SK-MEL-5 (cell line): ENCODE results near the gene SRL. TPM values are rescaled to one million over a fixed set of nuclear protein-coding genes. Genes with fewer than 3 reads are reported as not detected.
"Not testable (repeated sequence)": the region's sequence is repeated elsewhere in the genome, so short reads cannot be mapped to it uniquely, and the experiment has no call there.

Source experiments
- DNase-seq: peaks from one replicate; pipeline ENCODE4 v3.0.0-alpha.2; 2016; ENCODE audit warnings: low read depth, low spot score
- in situ Hi-C: cut with HindIII; loops from 2 replicates; pipeline ENCODE4 v1.10.0; 2016; ENCODE audit warnings: low sequenced_read_pairs, high pct_unique_total_duplicates, low pct_unique_long_range_greater_than_20kb
- total RNA-seq: library from RNA; depleted of rRNA; stranded (reverse); fragments of >200 nt; shearing (Covaris generic); gene quantifications from 2 replicates; pipeline ENCODE4 v1.2.3, GENCODE V29; 2014

The SRL gene
- total RNA-seq, 1 experiment from 2014 or later, result not detected

DNA sequence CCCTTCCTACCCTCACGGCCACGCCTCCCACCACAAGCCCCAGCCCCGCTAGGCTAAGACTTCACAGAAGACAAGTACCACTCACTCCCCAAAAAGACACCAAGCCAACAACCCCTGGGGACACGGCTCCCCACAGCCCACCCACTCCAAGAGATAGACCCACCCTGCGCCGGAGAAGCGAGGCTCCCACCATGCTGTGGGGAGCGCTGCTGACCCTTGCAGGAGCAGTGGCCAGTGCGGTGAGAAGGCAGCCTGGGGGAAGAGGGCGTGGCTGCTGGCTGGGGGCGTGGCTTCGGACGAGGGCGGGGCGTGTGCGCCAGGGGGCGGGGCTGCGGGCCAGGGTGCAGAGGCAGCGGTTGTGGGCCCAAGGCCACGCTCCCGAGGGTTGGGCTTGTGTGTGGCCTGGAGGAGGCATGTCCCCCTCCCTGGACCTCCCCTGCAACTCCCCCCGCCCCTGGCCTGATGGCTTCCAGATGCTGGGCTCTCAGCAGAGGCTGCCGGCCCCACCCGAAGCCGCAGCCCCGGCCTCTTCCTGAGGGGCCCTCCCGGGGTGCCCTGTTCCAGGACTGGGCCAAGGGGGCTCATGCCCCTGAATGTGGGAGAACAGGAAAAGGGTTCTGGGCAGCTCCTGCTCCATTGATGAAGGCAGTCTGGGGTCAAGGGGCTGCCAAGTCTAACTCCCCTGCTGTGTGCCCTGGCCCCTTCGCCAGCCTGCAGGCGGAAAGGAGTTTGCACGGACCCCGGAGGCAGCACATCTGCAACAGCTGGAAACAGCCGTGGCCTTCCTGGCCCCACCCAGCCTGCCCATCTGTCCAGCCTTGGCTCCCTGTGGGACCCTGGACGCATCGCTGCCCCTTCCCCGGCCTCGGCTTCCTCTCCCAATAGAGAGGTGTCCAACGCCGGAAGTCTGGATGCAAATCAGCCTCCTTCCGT is 21.9 kb upstream of the SRL start:
- in situ Hi-C loops, result no loop called here
- DNase-seq, result no peak

DNA sequence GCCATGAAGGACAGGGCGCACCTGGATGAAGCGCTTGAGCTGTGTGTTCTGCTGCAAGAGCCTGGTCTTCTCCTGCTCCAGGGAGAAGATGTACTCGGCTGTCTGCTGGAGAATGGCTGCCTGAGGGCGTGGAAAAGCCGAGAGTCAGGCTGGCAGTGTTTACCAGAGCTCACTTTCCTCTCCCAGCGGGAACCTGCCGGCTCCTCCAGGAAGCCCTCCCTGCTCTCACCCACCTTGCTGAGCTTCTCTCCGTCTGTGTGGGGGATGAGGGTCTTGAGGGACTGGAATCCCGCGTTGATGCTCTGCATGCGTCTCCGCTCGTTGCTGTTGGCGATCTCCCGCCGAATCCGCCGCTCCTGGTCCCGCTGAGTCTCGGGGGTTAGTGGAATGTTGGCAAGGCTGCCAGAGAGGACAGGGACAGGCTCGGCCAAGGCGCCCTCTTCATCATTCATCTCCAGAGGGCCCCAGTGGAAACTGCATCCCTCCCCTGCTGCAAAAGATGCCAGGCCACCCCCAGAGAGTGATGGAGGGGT is 20.5 kb upstream of the SRL start:
- DNase-seq, result no peak
- in situ Hi-C loops, result no loop called here

DNA sequence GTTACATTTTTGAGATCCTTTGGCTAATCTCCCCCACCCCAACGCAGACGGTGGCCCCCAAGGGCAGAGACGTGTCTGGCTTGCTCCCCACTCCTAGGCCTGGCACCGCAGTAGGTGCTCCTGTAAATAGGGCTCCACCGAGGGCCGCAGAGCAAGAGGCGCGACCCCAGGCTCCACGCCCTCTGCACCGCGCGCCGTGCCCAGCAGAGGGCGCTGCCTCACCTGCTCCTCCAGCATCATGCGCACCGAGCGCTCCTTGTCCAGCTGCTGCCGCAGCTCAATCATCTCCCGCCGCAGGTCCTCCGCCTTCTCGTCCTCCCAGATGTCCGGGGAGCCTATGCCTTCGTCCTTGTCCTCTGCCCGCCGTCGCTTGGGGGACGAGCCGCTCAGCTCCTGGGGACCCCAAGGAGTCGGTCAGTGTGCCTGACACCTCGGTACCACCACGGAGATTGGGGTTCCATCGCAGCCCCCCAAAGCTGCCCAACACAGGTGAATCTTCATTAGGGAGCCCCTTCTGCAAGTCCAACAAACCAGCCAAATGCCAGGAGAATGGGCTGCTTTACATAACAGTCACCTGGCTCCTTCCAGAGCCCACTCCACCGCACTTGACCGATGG is 19.8 kb upstream of the SRL start:
- in situ Hi-C loops, result no loop called here
- peak; percentile 53 for DNase-seq

DNA sequence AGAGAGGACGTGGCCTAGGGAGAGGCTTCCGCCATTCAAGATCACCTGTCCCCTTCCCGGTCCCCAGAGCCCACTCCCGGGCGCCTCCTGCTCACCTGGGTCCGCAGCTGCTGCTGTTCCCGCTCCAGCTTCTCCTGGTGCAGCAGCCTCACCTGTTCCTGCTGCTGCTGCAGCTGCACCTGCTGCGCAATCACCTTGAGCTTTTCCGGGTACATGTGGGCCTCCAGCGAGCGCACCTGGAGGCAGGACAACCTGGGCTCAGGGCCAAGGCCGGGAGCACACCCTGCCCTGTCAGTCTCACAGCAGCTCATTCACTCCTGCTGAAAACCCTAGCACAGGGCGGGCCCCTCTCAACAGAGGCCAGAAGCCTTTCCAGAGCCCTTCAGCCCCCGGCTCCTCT is 18.5 kb upstream of the SRL start:
- in situ Hi-C loops, result no loop called here
- no peak for DNase-seq

DNA sequence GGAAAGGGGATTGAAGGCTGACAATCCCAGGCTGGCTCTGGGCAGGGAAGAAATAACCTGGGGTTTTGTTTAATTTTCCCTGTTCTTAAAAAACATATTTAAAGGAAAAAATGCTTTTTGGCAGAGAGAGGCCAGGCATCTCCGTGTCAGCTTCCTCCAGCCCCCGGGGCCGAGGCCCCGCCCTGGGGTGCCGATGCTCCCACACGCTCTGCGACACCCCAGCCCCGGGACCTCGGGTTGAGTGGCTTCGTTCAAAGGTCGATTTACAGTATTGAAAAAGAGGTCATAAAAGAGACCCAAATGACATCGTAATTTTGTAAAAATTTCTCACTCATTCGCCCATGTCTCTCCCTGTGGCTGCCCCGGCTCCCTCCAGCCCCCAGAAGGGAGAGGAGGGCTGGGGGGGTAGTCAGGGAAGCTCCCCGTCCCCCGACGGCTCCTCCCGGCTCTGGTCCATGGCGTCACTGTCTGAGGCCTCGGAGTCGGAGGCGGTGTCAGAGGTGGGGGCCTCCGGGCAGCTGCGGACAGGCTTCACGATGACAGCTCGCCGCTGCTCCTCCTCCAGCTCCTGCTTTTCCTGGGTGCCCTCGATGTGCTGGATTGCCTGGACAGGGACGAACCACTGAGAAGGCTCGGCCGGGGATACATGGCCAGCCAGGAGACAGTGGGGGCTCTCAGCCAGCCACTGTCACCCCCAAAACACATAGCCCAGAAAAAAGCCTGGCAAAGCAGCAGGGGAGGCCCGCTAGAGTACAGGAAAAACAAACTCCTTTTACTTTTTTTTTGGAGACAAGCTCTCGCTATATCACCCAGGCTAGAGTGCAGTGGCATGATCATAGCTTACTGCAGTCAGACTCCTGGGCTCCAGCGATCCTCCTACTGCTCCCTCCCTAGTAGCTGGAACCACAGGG is 16.0 kb upstream of the SRL start:
- DNase-seq, result no peak
- in situ Hi-C loops, result no loop called here

DNA sequence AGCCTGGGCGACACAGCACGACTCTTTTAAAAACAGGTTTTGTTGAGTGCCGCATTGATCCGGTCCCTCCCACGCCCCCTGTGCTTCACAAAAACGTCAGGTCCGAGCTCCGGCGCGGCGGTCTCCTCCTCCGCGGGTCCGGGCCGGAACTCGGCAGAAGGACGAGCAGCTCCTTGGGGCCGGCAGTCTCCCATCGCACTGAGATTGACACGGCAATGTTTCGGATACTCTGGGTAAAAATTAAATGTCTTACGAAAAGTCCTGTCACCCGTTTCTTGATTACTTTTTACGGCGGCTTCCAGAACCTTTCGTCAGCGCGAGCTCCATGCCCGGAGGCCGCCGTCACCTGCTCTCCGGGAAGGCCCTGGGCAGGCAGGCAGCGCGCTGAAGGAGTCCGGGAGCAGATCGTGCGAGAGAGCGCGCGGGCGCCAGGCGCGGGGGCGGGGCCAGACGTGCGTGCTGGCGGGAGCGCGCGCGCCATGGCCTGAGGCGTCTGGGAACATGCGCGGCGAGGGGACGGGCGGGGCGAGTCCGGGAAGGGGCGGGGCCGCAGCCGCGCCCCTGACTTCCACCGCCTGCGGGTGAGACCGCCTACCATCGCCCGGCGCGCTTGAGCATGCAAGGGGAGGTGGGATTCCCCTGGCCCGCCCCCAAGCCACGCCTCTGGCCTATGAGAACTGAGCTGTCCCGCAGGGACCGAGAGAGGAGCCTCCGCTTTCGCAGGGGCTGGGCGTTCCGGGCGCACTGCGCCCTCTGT is 11.7 kb upstream of the SRL start:
- in situ Hi-C loops, result no loop called here
- DNase-seq, result peak; percentile 98

DNA sequence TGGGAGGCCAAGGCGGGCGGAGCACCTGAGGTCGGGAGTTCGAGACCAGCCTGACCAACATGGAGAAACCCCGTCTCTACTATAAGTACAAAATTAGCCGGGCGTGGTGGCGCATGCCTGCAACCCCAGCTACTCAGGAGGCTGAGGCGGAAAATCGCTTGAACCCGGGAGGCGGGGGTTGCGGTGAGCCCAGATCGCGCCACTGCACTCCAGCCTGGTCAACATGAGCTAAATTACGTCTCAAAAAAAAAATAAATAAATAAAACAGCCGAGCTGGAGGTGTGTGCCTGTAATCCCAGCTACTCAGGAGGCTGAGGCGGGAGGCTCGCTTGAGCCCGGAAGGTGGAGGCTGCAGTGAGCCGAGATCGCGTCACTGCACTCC is 11.1 kb upstream of the SRL start:
- DNase-seq, in situ Hi-C loops: not testable (repeated sequence)

DNA sequence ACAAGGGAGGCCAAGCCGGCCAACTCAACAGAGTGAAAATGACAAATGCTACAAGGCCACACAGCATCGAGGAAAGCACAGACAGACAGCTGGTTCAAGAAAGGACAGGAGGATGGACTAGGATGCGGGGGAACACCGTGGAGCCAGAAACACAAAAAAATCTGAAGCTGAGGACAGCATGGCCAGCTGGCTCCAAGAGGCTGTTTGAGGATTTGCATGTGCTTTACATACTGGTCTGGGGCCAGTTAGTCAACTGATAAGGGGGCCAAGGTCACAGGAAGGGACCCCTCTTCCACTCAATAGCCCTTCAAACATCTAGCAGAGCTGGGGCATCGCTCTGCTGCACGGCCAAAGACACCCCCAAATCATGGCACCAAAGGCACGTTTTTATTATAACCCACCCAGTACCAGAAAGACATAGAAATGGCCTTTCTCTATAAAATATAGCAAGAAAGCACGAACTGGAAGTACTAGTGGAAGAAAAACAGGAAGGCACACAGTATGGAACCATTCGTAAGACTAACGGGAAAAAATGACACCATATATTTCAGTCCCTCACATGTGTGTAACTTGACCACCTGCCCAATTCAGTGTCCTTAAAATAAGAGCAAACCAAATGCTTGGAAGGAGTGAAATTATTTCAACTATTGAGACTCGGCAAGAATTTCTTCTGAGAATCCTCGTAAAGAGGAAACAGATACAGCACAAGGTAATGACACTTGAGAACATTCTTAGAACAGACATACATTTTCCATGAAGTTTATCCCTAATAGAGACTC is 7.8 kb upstream of the SRL start:
- DNase-seq, result no peak
- in situ Hi-C loops, result no loop called here

DNA sequence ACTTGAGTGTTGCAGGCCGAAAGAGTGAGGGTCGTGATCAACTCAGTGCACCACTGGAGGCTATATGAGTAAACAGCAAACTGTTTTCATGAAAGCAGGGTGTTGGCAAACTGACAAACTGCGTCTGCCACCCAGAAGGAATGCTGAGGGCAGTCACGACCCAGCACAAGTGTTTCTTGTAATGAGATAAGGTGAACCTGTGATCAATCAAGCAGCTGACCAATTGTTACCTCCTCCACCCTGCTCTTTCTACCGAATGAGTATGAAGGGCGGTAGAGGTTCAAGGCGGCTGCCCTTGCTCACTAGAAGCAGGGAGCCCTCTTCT is 5.5 kb upstream of the SRL start:
- in situ Hi-C loops, result no loop called here
- no peak for DNase-seq

DNA sequence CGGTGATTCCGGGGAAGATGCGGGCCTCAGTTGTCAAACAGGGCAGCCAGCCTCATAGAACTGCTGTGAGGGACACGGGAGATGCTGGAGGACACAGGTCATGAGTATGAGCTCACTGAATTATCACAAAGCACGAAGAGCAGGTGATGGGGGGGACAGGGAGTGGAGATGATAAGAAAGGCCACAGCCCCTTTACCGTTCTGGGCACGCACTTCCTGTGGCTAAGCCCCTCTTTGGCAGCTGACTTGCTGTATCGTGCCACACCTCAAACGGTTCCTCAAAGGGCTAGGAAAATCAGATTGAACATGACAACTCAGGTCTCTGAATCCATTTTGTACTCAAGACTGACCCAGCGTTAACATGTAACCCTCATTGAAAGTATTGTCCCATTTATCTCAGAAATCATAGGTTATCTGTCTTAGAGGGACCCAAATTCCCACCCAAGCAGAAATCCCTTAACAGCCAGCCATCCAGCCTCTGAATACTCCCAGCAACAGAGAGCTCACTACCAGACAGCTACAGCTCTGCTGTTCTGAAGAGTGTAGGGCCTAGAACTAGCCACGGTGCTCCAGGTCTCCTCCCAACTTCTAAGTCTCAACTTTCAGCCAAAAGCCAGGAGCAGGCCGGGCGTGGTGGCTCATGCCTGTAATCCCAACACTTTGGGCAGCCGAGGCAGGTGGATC is 5.0 kb upstream of the SRL start:
- in situ Hi-C loops, result no loop called here

DNA sequence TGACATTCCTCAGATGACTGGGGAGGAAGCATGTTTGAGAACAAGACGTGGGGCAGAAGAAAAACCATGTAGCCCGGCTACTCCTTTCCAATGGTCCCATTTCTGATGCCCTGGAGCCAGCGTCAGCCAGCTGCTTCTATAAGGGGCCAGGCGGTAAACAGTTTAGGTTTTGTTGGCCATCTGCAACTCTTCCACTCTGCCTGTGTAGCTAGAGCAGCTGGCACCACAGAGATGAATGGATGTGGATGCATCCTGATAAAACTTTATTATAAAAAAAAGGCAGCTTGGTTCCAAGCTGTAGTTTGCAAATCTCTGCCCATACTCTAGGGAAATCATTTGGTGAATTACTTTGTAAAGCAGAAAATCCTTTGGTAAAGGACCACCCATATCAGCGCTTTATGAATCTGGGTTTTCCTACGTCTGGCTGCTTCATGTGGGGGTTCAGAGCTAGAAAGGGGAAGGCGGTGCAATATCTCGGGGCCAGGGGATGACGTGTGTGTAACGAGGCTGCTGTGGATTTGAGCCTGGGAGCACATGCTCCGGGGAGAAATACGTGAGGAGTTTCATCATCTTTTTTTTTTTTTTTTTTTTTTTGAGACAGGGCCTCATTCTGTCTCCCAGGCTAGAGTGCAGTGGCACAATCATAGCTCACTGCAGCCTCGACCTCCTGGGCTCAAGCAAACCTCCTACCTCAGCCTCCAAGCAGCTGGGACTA is 3.4 kb upstream of the SRL start:
- in situ Hi-C loops, result no loop called here
- no peak for DNase-seq

More for the DNA sequence above, 5.0 kb upstream of the SRL start:
- no peak for DNase-seq

DNA sequence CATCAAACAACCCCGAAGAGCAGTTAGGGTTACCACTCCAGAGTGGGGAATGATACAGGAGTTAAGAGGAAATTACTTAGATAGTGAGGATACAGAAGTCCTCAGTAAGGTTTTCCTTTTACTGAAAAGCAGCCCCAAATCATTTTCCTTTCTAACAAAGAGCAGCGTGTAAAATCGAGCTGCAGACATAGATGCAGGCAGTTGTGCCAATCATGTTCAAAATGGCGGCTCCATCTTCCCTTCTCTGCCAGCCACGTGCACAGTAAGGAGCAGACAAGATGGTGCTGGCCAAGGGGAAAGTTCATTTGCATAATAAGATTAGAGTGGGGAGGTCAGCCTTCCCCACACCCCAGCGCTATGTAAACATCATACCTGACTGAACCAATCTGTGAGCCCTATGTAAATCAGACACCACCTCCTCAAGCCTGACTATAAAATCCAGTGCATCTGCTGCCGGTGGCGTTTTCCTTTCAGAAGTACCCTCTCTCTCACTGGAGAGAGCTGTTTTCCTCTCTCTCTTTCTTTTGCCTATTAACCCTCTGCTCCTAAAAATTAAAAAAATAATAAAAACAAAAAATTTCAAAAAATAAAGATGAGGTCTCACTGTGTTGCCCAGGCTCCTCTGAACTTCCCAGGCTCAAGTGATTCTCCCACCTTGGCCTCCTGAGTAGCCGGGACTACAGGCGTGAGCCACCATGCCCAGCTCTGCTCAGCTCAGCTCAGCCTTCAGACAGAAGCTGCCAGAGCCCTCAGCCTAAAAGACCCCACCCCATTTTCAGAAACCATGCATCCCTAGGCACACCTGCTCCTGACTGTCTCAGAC is 2.6 kb upstream of the SRL start:
- DNase-seq, result no peak
- in situ Hi-C loops, result no loop called here

DNA sequence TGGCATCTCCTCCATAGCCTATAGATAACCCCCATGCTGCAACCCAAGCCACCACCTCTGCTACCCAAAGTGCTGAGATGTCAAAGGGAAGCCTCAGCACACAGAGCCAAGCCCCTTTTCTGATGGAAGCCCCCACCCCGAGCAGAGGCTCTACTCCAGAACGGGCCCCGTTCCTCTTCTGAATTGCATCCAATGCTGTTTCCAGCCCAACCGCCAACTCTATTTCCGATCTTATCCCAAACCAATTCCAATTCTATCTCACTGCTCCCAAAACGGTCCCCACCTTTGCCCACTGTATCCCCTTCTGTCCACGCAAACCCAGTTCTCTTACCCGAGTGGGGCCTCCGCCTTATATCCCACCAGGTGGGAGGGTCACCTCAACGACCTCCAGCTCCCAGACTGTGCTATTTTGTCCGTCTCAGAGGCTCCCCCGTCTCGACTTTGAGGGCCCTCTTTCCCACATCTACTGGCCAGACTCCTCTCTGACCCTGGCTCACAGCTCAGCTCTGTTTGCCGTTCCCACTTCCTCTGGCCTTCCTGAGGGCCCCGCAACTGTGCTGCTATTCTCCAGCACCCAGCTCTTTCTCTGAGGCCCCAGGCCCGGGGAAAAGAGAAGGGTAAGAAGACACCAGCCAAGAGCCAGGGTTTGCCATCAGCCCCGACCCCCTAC is 487 bp downstream of the SRL start:
- no peak for DNase-seq
- in situ Hi-C loops, result no loop called here

DNA sequence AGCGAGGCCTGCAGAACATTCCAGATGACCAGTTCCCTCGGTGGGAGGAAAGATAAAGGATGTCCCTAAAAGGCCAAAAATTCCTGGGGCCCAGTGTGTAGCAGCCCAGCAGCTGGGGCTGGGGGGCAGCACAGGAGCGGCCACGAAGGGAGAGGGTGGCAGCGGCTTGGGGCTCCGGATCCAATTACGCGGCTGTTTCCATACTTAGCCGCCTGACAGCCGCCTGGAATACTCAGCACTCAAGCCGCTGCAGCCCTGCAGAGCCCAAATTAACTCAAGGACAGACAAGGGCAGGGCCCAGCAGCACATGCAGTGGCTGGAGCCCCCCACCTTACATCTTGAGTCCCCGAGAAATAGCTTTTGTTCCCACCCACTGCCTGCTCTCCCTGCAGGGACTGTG is 1.3 kb downstream of the SRL start:
- in situ Hi-C loops, result no loop called here
- no peak for DNase-seq
